ENCODE data around the gene CCDC57.

DNA sequence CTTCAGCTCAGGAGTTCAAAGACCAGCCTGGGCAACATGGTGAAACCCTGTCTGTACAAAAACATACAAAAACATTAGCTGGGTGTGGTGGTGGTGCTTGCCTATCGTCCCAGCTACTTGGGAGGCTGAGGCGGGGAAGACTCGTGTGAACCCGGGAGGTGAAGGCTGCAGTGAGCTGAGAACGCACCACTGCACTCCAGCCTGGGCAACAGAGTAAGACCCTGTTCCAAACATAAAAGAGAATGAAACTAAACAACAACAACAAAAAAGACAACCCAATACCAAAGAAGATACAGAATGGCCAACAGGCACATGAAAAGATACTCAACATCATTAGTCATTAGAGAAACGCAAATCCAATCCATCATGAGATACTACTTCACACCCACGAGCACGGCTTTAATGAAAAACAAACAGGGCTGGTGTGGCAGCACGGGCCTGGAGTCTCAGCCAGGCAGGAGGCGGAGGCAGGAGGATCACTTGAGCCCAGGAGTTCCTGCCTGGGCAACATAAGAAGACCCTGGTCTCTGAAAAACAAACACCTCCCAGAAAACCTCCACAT lies 8.8 kb upstream of the CCDC57 start:
- TF ChIP-seq, protein P1, sequence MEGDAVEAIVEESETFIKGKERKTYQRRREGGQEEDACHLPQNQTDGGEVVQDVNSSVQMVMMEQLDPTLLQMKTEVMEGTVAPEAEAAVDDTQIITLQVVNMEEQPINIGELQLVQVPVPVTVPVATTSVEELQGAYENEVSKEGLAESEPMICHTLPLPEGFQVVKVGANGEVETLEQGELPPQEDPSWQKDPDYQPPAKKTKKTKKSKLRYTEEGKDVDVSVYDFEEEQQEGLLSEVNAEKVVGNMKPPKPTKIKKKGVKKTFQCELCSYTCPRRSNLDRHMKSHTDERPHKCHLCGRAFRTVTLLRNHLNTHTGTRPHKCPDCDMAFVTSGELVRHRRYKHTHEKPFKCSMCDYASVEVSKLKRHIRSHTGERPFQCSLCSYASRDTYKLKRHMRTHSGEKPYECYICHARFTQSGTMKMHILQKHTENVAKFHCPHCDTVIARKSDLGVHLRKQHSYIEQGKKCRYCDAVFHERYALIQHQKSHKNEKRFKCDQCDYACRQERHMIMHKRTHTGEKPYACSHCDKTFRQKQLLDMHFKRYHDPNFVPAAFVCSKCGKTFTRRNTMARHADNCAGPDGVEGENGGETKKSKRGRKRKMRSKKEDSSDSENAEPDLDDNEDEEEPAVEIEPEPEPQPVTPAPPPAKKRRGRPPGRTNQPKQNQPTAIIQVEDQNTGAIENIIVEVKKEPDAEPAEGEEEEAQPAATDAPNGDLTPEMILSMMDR (conservative IDR thresholded peaks at IDR 0.05; ENCODE audit: low read depth, low read length), result no peak
- TF ChIP-seq POLR2A (IDR thresholded peaks at IDR 0.05; ENCODE audit: low read depth, low read length) (no peak), RAD21 (IDR thresholded peaks at IDR 0.05; ENCODE audit: low read length) (no peak), MAFK (IDR thresholded peaks at IDR 0.05; ENCODE audit: low read depth, low read length) (no peak)

Data from IMR-90 (cell line).